ENCODE measurements around the gene DIAPH3.

DIAPH3 gene

DNA sequence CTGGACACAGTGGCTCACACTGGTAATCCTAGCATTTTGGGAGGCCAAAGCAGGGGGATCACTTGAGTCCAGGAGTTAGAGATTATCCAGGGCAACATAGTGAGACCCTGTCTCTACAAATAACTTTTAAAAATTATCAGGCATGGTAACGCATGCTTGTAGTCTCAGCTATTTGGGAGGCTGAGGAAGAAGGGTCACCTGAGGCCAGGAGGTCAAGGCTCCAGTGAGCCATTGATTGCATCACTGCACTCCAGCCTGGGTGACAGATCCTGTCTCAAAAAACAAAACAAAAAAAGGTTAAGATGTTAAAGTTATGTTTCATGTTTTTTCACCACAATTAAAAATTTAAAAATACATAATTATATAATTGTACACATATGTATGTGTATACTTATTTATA is 19.2 kb upstream of the DIAPH3 start:
- no peak for TF ChIP-seq CTCF (IDR thresholded peaks at IDR 0.05; ENCODE audit: insufficient read depth, low read depth, low read length, missing control alignments)

GRCh38 chr13:60178327-60178726 is 14.6 kb upstream of the DIAPH3 start:
- H3K4me3 ChIP-seq (ENCODE audit: low read depth, low read length) = no peak overlapping the region
- no peak for TF ChIP-seq CTCF (IDR thresholded peaks at IDR 0.05; ENCODE audit: insufficient read depth, low read depth, low read length, missing control alignments)
- no peak for DNase-seq (ENCODE audit: low read depth)

More for the DNA sequence above, 19.2 kb upstream of the DIAPH3 start:
- no peak for DNase-seq (ENCODE audit: low read depth)
- H3K4me3 ChIP-seq (ENCODE audit: low read depth, low read length) = no peak overlapping the region

DNA sequence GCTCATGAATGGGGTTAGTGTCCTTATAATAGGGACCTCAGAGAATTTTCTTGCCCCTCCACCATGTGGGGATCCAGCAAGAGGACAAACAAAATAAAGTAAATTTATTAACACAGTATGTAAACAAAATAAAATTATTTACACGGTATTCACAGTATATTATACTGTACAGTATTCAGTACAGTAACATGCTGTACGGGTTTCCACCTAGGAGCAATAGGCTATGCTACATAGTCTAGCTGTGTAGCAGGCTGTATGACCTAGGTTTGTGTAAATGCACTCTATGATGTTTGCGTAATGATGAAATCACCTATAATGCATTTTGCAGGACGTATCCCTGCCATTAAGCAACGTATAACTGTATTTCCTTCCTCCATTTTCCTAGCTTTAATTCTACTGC is 11.8 kb upstream of the DIAPH3 start:
- no peak for TF ChIP-seq CTCF (IDR thresholded peaks at IDR 0.05; ENCODE audit: insufficient read depth, low read depth, low read length, missing control alignments)
- no peak overlapping the region for H3K4me3 ChIP-seq (ENCODE audit: low read depth, low read length)
- no peak for DNase-seq (ENCODE audit: low read depth)

GRCh38 chr13:60174113-60174512 is 10.4 kb upstream of the DIAPH3 start:
- no peak for DNase-seq (ENCODE audit: low read depth)
- H3K4me3 ChIP-seq (ENCODE audit: low read depth, low read length) = no peak overlapping the region
- TF ChIP-seq CTCF (IDR thresholded peaks at IDR 0.05; ENCODE audit: insufficient read depth, low read depth, low read length, missing control alignments) = no peak

DNA sequence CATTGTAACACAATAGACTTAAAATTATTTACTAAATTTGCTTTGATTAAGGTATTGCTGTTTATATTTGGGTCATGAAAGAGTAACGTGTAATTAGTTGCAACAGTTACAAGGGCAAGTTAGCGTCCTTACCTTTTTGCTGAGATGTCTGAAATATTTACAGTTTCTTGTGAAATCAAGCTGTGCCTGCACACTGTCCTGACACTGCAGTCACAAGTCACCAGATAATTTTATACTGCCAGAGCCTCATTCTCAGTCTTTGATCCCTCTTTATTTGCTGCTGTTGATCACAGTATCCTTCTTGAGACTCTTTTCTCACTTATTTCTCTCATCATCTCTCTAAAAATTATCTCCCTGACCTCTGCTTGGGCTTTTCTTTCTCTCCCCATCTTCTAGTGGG is 8.4 kb upstream of the DIAPH3 start:
- no peak for DNase-seq (ENCODE audit: low read depth)
- no peak for TF ChIP-seq CTCF (IDR thresholded peaks at IDR 0.05; ENCODE audit: insufficient read depth, low read depth, low read length, missing control alignments)

GRCh38 chr13:60170414-60170813 is 6.7 kb upstream of the DIAPH3 start:
- DNase-seq (ENCODE audit: low read depth) = no peak
- no peak for TF ChIP-seq CTCF (IDR thresholded peaks at IDR 0.05; ENCODE audit: insufficient read depth, low read depth, low read length, missing control alignments)
- H3K4me3 ChIP-seq (ENCODE audit: low read depth, low read length) = no peak overlapping the region

More for the DNA sequence above, 8.4 kb upstream of the DIAPH3 start:
- H3K4me3 ChIP-seq (ENCODE audit: low read depth, low read length) = no peak overlapping the region

DNA sequence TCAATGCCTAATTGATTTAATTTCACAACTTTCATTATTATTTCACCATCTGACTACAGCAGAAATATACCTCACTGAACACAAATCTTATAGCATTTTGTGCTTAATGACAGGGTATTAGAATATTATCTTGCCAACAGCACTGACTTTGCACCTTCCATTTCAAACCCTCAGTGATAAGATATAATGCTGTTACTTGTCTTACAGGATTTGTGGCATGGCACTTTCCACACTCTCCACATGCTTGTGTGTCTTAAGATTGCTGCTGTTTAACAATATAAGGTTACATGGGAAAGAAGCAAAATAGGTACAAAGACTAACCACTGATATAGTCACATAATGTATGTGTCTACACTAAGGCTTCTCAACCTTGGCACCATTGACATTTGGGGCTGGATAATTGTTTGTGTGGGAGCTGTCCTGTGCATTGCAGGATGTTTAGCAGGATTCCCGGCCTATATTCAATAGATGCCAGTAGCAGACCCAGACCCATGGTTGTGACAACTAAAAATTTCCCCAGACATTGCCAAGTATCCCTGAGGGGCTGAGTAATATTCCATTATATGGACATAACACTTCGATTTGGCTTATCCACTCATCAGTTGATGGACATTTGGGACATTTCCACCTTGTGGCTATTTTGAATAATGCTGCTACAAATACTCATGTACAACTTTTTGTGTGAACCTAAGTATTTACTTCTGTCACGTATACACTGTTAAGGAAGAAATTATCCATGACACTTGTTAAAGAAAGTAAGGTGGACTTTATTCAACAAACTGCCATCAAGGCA is 5.7 kb upstream of the DIAPH3 start:
- DNase-seq (ENCODE audit: low read depth) = no peak
- no peak for TF ChIP-seq CTCF (IDR thresholded peaks at IDR 0.05; ENCODE audit: insufficient read depth, low read depth, low read length, missing control alignments)
- H3K4me3 ChIP-seq (ENCODE audit: low read depth, low read length) = no peak overlapping the region
